ENCODE measurements around the gene ANKRD11. TPM values are rescaled to one million over a fixed set of nuclear protein-coding genes. Genes with fewer than 3 reads are reported as not detected.

Gene ANKRD11
- 100 to 1,000 TPM in 2 of 8 experiments, 10 to 100 TPM in 6; 22.6 to 148 (median 52.5) TPM for total RNA-seq

GRCh38 chr16:89490439-89491237 lies at the start of gene ANKRD11:
TSS of gene ANKRD11 (minus strand) at chr16:89490561. CDS start at chr16:89317019, 173,542 bp downstream.
- ATAC-seq (replicated peaks in 6 of 8), result peak; percentile 90 to 95 (median 94)
- Histone ChIP-seq H3K4me1 (replicated peaks in 1 of 2) (peaks cover 24 to 30% of the 10 kb centered on the region in 2 donors), H3K4me3 (peak within 1 kb of the TSS; percentile 74 to 96 (median 89)), H3K27ac (peak within 1 kb of the TSS; percentile 96 to 98)
- in situ Hi-C loops (cut with MboI; ENCODE audit: low pct_unique_long_range_greater_than_20kb in 2 of 9, low sequenced_read_pairs in 9 of 9, unreplicated experiment in 9 of 9), result loop anchor here in 1 of 9 experiments (25.0 kb wide), 1 partner anchor 253 kb away; no protein-coding TSS in a partner anchor
- WGBS, 10 experiments, result 0% methylated on average over 5 to 16 of the region's 96 CpGs; no CpG with 5 or more reads in 6 of the 10 experiments

DNA sequence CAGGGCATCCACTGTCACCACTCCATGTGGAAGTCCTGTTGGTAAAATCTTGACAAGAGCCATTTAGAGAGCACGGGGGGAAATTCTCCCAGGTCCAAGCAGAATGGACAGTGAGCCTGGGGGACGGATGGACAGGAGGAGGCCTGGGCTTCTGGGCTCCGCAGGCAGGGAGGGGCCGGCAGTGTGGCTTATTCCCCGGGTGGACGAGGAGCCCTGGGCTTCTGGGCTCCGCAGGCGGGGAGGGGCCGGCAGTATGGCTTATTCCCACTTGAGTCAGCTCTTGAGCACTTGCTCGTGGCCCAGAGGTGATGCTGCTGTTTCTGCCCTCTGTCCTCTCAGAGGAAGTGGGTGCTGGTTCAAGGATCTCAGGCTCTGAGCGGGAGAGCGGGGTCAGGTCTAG lies 47.9 kb upstream of the ANKRD11 start:
- Histone ChIP-seq H3K27ac (no peak overlapping the region), H3K4me1 (replicated peaks in 1 of 2) (no peaks in the 10 kb centered on the region), H3K4me3 (no peak overlapping the region)
- 89 to 100% (median 97%) methylated on average over 1 to 5 of the region's 12 CpGs; no CpG with 5 or more reads in 6 of the 10 experiments for WGBS, 10 experiments
- ATAC-seq (replicated peaks in 6 of 8), result no peak
- in situ Hi-C loops (cut with MboI; ENCODE audit: low pct_unique_long_range_greater_than_20kb in 2 of 9, low sequenced_read_pairs in 9 of 9, unreplicated experiment in 9 of 9), result no loop called here

DNA sequence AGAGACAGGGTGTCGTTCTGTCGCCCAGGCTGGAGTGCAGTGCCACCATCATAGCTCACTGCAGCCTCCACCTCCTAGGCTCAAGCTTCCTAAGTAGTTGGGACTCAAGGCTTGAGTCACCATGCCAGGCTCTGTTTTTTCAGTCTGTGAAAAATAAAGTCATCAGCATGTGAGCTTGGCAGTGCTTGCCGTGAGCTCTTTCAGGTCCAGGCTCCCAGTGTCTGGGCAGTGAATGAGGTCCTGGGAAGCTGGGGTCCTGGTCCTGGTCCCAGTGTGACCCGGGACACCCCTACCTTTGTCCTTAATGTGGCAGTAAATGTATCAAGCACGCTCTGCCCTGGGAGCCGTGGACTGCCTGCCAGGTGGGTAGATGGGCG lies 47.2 kb upstream of the ANKRD11 start:
- in situ Hi-C loops (cut with MboI; ENCODE audit: low pct_unique_long_range_greater_than_20kb in 2 of 9, low sequenced_read_pairs in 9 of 9, unreplicated experiment in 9 of 9), result no loop called here
- H3K4me1 ChIP-seq (replicated peaks in 1 of 2), result no peaks in the 10 kb centered on the region
- no peak for ATAC-seq (replicated peaks in 6 of 8)
- H3K4me3 ChIP-seq, result no peak overlapping the region
- no peak overlapping the region for H3K27ac ChIP-seq
- WGBS, 10 experiments, result 93 to 100% (median 95%) methylated on average over 1 to 5 of the region's 7 CpGs; no CpG with 5 or more reads in 7 of the 10 experiments

DNA sequence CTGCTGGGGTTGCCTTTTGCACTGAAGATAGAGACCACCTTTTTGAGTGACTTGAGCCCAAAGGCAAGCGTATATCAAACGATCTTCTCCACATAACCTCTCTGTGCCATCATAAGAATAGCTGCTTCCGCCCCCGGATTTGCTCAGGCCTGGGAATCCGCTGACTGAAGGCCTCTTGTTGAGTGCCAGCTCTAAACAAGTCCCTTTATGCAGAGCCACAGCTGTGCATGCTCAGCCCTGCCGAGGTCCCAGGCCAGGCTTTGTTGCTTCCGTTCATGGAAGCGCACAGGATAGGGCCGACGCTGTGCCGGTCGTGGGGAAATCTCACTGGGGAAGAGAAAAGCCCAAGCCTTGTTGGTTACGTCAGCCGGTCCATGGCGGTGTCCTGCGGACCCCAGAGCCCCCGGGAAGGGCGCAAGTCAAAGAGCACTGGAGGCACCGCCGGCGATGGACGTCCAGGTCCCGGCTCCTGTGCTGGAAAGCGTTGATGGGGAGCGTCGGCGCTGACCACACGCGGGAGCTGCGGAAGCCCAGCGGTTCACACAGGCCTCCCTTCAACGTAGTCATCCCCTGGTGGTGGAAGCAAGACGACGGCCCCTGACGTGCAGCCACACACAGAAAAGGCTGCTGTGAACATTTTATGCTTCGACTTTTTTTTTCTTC lies 46.7 kb upstream of the ANKRD11 start:
- in situ Hi-C loops (cut with MboI; ENCODE audit: low pct_unique_long_range_greater_than_20kb in 2 of 9, low sequenced_read_pairs in 9 of 9, unreplicated experiment in 9 of 9), result no loop called here
- Histone ChIP-seq H3K4me3 (no peak overlapping the region), H3K4me1 (replicated peaks in 1 of 2) (no peaks in the 10 kb centered on the region), H3K27ac (no peak overlapping the region)
- ATAC-seq (replicated peaks in 6 of 8), result peak in 4 of 8 experiments; percentile 13 to 28 (median 18)
- WGBS, 10 experiments, result 71 to 100% (median 100%) methylated on average over 2 to 21 of the region's 36 CpGs; no CpG with 5 or more reads in 1 of the 10 experiments

GRCh38 chr16:89536371-89536770 lies 46.0 kb upstream of the ANKRD11 start:
- Histone ChIP-seq H3K4me1 (replicated peaks in 1 of 2) (no peaks in the 10 kb centered on the region), H3K27ac (no peak overlapping the region), H3K4me3 (no peak overlapping the region)
- in situ Hi-C loops (cut with MboI; ENCODE audit: low pct_unique_long_range_greater_than_20kb in 2 of 9, low sequenced_read_pairs in 9 of 9, unreplicated experiment in 9 of 9), result no loop called here
- ATAC-seq (replicated peaks in 6 of 8), result peak in 4 of 8 experiments; percentile 10 to 25 (median 16)
- WGBS, 10 experiments, result no CpG with 5 or more reads among the region's 24 CpGs

DNA sequence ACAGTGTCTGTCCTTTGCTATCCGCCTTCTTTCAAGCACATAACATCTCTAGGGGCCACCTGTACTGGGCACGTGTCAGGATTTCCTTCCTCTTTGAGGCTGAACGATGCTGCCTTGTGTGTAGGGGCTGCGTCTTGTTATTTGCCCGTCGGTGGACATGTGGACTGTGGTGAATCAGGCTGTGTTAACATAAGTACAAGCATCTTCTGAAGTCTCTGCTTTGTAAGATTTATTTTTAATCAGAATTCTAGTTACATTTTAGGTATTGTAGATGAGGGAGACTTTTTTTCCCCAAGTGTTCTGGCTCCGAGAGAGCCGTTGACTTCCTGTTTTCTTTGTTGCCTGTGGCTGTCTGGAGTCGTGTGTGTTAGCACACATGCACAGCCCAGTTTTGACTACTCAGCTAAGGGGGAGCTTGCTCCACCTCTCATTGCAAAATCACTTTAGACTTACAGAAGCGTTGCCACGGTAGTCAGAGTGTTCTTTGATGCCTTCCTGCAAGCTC lies 43.9 kb upstream of the ANKRD11 start:
- in situ Hi-C loops (cut with MboI; ENCODE audit: low pct_unique_long_range_greater_than_20kb in 2 of 9, low sequenced_read_pairs in 9 of 9, unreplicated experiment in 9 of 9), result no loop called here
- no peak overlapping the region for H3K27ac ChIP-seq
- H3K4me3 ChIP-seq, result no peak overlapping the region
- WGBS, 10 experiments, result 63 to 100% (median 95%) methylated on average over 1 to 8 of the region's 11 CpGs; no CpG with 5 or more reads in 3 of the 10 experiments
- ATAC-seq (replicated peaks in 6 of 8), result no peak
- no peaks in the 10 kb centered on the region for H3K4me1 ChIP-seq (replicated peaks in 1 of 2)

GRCh38 chr16:89531821-89532526 lies 41.6 kb upstream of the ANKRD11 start:
- no peak overlapping the region for H3K4me3 ChIP-seq
- 81 to 100% (median 96%) methylated on average over 2 to 10 of the region's 31 CpGs; no CpG with 5 or more reads in 3 of the 10 experiments for WGBS, 10 experiments
- H3K27ac ChIP-seq, result no peak overlapping the region
- no peaks in the 10 kb centered on the region for H3K4me1 ChIP-seq (replicated peaks in 1 of 2)
- in situ Hi-C loops (cut with MboI; ENCODE audit: low pct_unique_long_range_greater_than_20kb in 2 of 9, low sequenced_read_pairs in 9 of 9, unreplicated experiment in 9 of 9), result no loop called here
- no peak for ATAC-seq (replicated peaks in 6 of 8)

- Histone ChIP-seq H3K27ac (no peak overlapping the region), H3K4me3 (no peak overlapping the region), H3K4me1 (replicated peaks in 1 of 2) (no peaks in the 10 kb centered on the region)
- 96 to 100% (median 100%) methylated on average over 1 to 12 of the region's 37 CpGs; no CpG with 5 or more reads in 3 of the 10 experiments for WGBS, 10 experiments
- ATAC-seq (replicated peaks in 6 of 8), result no peak
- in situ Hi-C loops (cut with MboI; ENCODE audit: low pct_unique_long_range_greater_than_20kb in 2 of 9, low sequenced_read_pairs in 9 of 9, unreplicated experiment in 9 of 9), result no loop called here
These were observed 40.3 kb upstream of the ANKRD11 start for GRCh38 chr16:89530401-89531381.

DNA sequence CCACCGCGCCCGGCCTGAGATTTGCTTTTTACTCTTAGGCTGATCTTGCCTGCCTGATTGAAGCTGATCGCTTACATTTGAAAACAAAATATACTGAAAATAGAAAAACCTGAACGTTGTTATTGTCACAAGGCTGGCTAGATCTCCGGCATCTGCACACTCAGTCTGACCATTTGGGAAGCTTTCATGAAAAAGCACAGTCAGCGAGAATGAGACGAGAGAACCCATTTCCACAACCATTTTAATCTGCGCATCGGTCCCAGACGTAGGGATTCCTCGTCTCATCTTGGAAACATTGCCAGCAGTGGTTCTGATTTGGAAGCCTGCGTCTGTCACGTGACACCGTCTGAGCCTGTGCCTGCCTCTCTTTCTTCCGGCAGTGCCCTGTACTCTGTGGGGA lies 38.7 kb upstream of the ANKRD11 start:
- H3K27ac ChIP-seq, result no peak overlapping the region
- in situ Hi-C loops (cut with MboI; ENCODE audit: low pct_unique_long_range_greater_than_20kb in 2 of 9, low sequenced_read_pairs in 9 of 9, unreplicated experiment in 9 of 9), result no loop called here
- no peak for ATAC-seq (replicated peaks in 6 of 8)
- no peaks in the 10 kb centered on the region for H3K4me1 ChIP-seq (replicated peaks in 1 of 2)
- no peak overlapping the region for H3K4me3 ChIP-seq
- WGBS, 10 experiments, result 57 to 100% (median 91%) methylated on average over 1 to 12 of the region's 16 CpGs; no CpG with 5 or more reads in 1 of the 10 experiments

- no peaks in the 10 kb centered on the region for H3K4me1 ChIP-seq (replicated peaks in 1 of 2)
- in situ Hi-C loops (cut with MboI; ENCODE audit: low pct_unique_long_range_greater_than_20kb in 2 of 9, low sequenced_read_pairs in 9 of 9, unreplicated experiment in 9 of 9), result no loop called here
- H3K27ac ChIP-seq, result no peak overlapping the region
- no peak for ATAC-seq (replicated peaks in 6 of 8)
- 83 to 100% (median 94%) methylated on average over 1 to 10 of the region's 20 CpGs; no CpG with 5 or more reads in 4 of the 10 experiments for WGBS, 10 experiments
- H3K4me3 ChIP-seq, result no peak overlapping the region
These were observed 35.0 kb upstream of the ANKRD11 start for GRCh38 chr16:89525146-89525913.

GRCh38 chr16:89523680-89524344 lies 33.5 kb upstream of the ANKRD11 start:
- no peak for ATAC-seq (replicated peaks in 6 of 8)
- 73 to 100% (median 92%) methylated on average over 1 to 11 of the region's 32 CpGs; no CpG with 5 or more reads in 3 of the 10 experiments for WGBS, 10 experiments
- in situ Hi-C loops (cut with MboI; ENCODE audit: low pct_unique_long_range_greater_than_20kb in 2 of 9, low sequenced_read_pairs in 9 of 9, unreplicated experiment in 9 of 9), result no loop called here
- no peak overlapping the region for H3K27ac ChIP-seq
- H3K4me3 ChIP-seq, result no peak overlapping the region
- H3K4me1 ChIP-seq (replicated peaks in 1 of 2), result no peaks in the 10 kb centered on the region

Data from motor neuron (in vitro differentiated cells).